GM12878 (cell line): ENCODE measurements around the gene THAP4. TPM values are rescaled to one million over a fixed set of nuclear protein-coding genes. Genes with fewer than 3 reads are reported as not detected.

Experiments used
- ATAC-seq: fragments of 200-7000 bp; cut with Tn5 transposase; 3 replicates; pipeline ENCODE4 v1.9.1; 2020; ENCODE audit warnings: mild to moderate bottlenecking, moderate library complexity
- BruUV-seq: library from RNA; stranded (reverse); fragments of 400-500 nt; replicated peaks from 2 replicates; lab custom pipeline; 2021; lab: Mats Ljungman, UMichigan
- CTCF ChIA-PET: fragments of 300-600 bp; sonication (Branson Sonifier 250); formaldehyde crosslinking; extraction: SDS; loops from one replicate; lab custom pipeline; 2021; ENCODE audit warnings: inconsistent platforms; lab: Yijun Ruan, JAX
- POLR2A ChIA-PET: fragments of 350-600 bp; formaldehyde crosslinking; extraction: SDS; loops from one replicate; lab custom pipeline; 2021; ENCODE audit warnings: inconsistent platforms; lab: Charles Lee
- RAD21 ChIA-PET: fragments of 300-600 bp; sonication (Branson Sonifier 250); formaldehyde crosslinking; loops from one replicate; lab custom pipeline; 2023; ENCODE audit warnings: antibody characterized with exemption; ENCODE audit not compliant: unreplicated experiment; lab: Charles Lee
- SMC1A ChIA-PET: fragments of 300-600 bp; sonication (Branson Sonifier 250); formaldehyde crosslinking; loops from one replicate; lab custom pipeline; 2023; ENCODE audit not compliant: unreplicated experiment, uncharacterized antibody; lab: Charles Lee
- DNase-seq: peaks from one replicate; pipeline ENCODE4 v3.0.0-alpha.2; 2011; ENCODE audit warnings: low read depth, low spot score
- FAIRE-seq: peaks from 3 replicates; lab custom pipeline; 2011; peaks lifted over from hg19 to GRCh38; lab: Jason Lieb, UNC
- H2AFZ ChIP-seq: 2 replicates; pipeline ENCODE4 v1.6.0; 2011; ENCODE audit warnings: low read depth, low read length, control low read depth; ENCODE audit not compliant: control insufficient read depth
- H3K27ac ChIP-seq: 2 replicates; pipeline ENCODE4 v1.5.1; 2011; ENCODE audit warnings: control low read depth; ENCODE audit not compliant: control insufficient read depth, insufficient read depth
- H3K27me3 ChIP-seq, 2 experiments: replicated peaks in 1 of 2; 2 replicates each; pipeline versions ENCODE4 v1.6.0 to v1.6.1; 2011; ENCODE audit warnings: low read length in 1 of 2; ENCODE audit not compliant: control insufficient read depth in 2 of 2, insufficient read depth in 2 of 2
- H3K36me3 ChIP-seq, 2 experiments: 2 replicates each; pipeline ENCODE4 v1.5.1; 2011; ENCODE audit warnings: low read length in 1 of 2; ENCODE audit not compliant: control insufficient read depth in 2 of 2, insufficient read depth in 2 of 2
- H3K4me1 ChIP-seq: 2 replicates; pipeline ENCODE4 v1.6.1; 2011; ENCODE audit warnings: mild to moderate bottlenecking, low read length, moderate library complexity, mixed read lengths; ENCODE audit not compliant: control insufficient read depth, insufficient read depth
- H3K4me2 ChIP-seq: 2 replicates; pipeline ENCODE4 v1.6.0; 2011; ENCODE audit warnings: control low read depth; ENCODE audit not compliant: control insufficient read depth, insufficient read depth
- H3K4me3 ChIP-seq: fragments of 200-600 bp; sonication (generic); 2 replicates; pipeline ENCODE4 v1.5.1; 2016
- H3K79me2 ChIP-seq: 2 replicates; pipeline ENCODE4 v1.6.0; 2011; ENCODE audit warnings: low read length; ENCODE audit not compliant: control insufficient read depth, insufficient read depth
- H3K9ac ChIP-seq: 2 replicates; pipeline ENCODE4 v1.8.0; 2011; ENCODE audit warnings: low read length, control low read depth, mixed read lengths; ENCODE audit not compliant: control insufficient read depth, insufficient read depth
- H3K9me3 ChIP-seq: replicated peaks from 3 replicates; pipeline ENCODE4 v1.5.1; 2011; ENCODE audit warnings: mild to moderate bottlenecking, low read length; ENCODE audit not compliant: control insufficient read depth, insufficient read depth
- H4K20me1 ChIP-seq: 2 replicates; pipeline ENCODE4 v1.6.0; 2011; ENCODE audit not compliant: control insufficient read depth, insufficient read depth
- CEBPZ ChIP-seq: fragments of 150-350 bp; IDR thresholded peaks from 2 replicates; pipeline ENCODE4 v1.6.1; 2016; ENCODE audit warnings: low read depth, low read length
- CTCF ChIP-seq, 3 experiments: IDR thresholded peaks in 2 of 3; conservative IDR thresholded peaks in 1 of 3; 2 replicates each; pipeline ENCODE4 v1.5.1; 2011; ENCODE audit warnings: low read depth in 3 of 3, low read length in 3 of 3, mild to moderate bottlenecking in 3 of 3, control low read depth in 2 of 3, moderate library complexity in 2 of 3, inconsistent platforms in 1 of 3, mixed read lengths in 1 of 3; ENCODE audit not compliant: control insufficient read depth in 2 of 3, insufficient read depth in 1 of 3; ENCODE audit errors: extremely low read depth in 1 of 3
- CUX1 ChIP-seq: IDR thresholded peaks from 2 replicates; pipeline ENCODE4 v1.6.1; 2012; ENCODE audit warnings: improper control_type of control experiment, low read depth, low read length; ENCODE audit not compliant: insufficient replicate concordance
- IRF4 ChIP-seq: IDR thresholded peaks from 2 replicates; pipeline ENCODE4 v1.6.1; 2011; ENCODE audit warnings: low read depth, low read length
- JUND ChIP-seq: IDR thresholded peaks from 2 replicates; pipeline ENCODE4 v1.6.1; 2012; ENCODE audit warnings: low read depth, mild to moderate bottlenecking, low read length, improper control_type of control experiment, moderate library complexity
- MLLT1 ChIP-seq: fragments of 450-650 bp; IDR thresholded peaks from 2 replicates; pipeline ENCODE4 v1.6.1; 2016; ENCODE audit warnings: mild to moderate bottlenecking
- NR2C1 ChIP-seq: fragments of 450-650 bp; IDR thresholded peaks from 2 replicates; pipeline ENCODE4 v1.6.1; 2017; ENCODE audit warnings: antibody characterized with exemption, mild to moderate bottlenecking, moderate library complexity
- NR2F1 ChIP-seq: fragments of 450-650 bp; conservative IDR thresholded peaks from 2 replicates; pipeline ENCODE4 v1.6.1; 2017; ENCODE audit warnings: mild to moderate bottlenecking
- PAX8 ChIP-seq: fragments of 450-650 bp; IDR thresholded peaks from 2 replicates; pipeline ENCODE4 v1.6.1; 2017; ENCODE audit warnings: mild to moderate bottlenecking, moderate library complexity
- RB1 ChIP-seq: fragments of 450-650 bp; formaldehyde crosslinking; IDR thresholded peaks from 2 replicates; pipeline ENCODE4 v1.6.1; 2017; ENCODE audit warnings: mild to moderate bottlenecking, borderline replicate concordance
- RELA ChIP-seq: fragments of 450-650 bp; IDR thresholded peaks from 2 replicates; pipeline ENCODE4 v1.8.0; 2014; ENCODE audit warnings: borderline replicate concordance; ENCODE audit not compliant: partially characterized antibody
- SMAD1 ChIP-seq: fragments of 450-650 bp; IDR thresholded peaks from 2 replicates; pipeline ENCODE4 v1.6.1; 2018; ENCODE audit warnings: mild to moderate bottlenecking, low read depth; ENCODE audit not compliant: partially characterized antibody
- ZNF622 ChIP-seq: fragments of 450-650 bp; IDR thresholded peaks from 2 replicates; pipeline ENCODE4 v1.6.1; 2017; ENCODE audit warnings: mild to moderate bottlenecking, inconsistent platforms
- WGBS: methylation state at CpG from one replicate; pipeline ENCODE4 v1.1.6; 2016; ENCODE audit warnings: low lambda C conversion rate; ENCODE audit not compliant: insufficient replicate concordance, insufficient coverage; ENCODE audit errors: missing lambda C conversion rate; 5-methylcytosine and 5-hydroxymethylcytosine counted together
- in situ Hi-C: fragments of 300-500 bp; cut with MboI; formaldehyde crosslinking; loops from 9 replicates; pipeline ENCODE4 v1.14.3; 2018; ENCODE audit warnings: mixed read lengths
- intact Hi-C: fragments of 100-400 bp; cut with micrococcal nuclease; formaldehyde crosslinking; loops from one replicate; pipeline ENCODE4 v1.14.2; 2022; ENCODE audit not compliant: unreplicated experiment
- polyA plus RNA-seq, 11 experiments: library from polyadenylated mRNA; depleted of rRNA in 4 of 11; unstranded in 6 of 11; stranded (reverse) in 5 of 11; fragments of >200 nt; fragmentation: Nextera tagmentation in 4 of 11; fragmentation: Illumina TruSeq in 1 of 11; extraction: Ambion mirVana in 4 of 11; extraction: Trizol in 1 of 11; gene quantifications; 1 replicate in 1 of 11; 2 replicates in 10 of 11; pipeline versions ENCODE4 v1.2.1 to v1.2.3, GENCODE V29; 2011 to 2016; ENCODE audit warnings: inconsistent platforms in 2 of 11, missing spikeins in 2 of 11, low read depth in 1 of 11
- total RNA-seq, 4 experiments: library from RNA; depleted of rRNA in 3 of 4; stranded (reverse); fragments of >200 nt in 3 of 4; fragmentation: Illumina TruSeq in 1 of 4; extraction: Trizol in 1 of 4; gene quantifications; 2 replicates each; pipeline versions ENCODE4 v1.2.1 to v1.2.3, GENCODE V29; 2013 to 2021

THAP4 gene
- total and polyA plus RNA-seq, 10 of the 15 experiments (the other 5 are each of a cell fraction or from before 2014, with no cell fraction given), result 12.9 to 67.7 (median 44.5) TPM

GRCh38 chr2:241555711-241556110 is 81.2 kb downstream of the THAP4 start:
- Histone ChIP-seq H3K9ac (no peak overlapping the region), H2AFZ (no peak overlapping the region), H3K79me2 (no peaks in the 10 kb centered on the region), H3K27ac (no peak overlapping the region), H3K4me3 (no peak overlapping the region), H3K4me1 (no peaks in the 10 kb centered on the region), H3K27me3 (no peaks in the 10 kb centered on the region; a peak in 2 of 4 replicates), H3K9me3 (no peaks in the 10 kb centered on the region; the same call in 2 of the 3 replicates), H3K36me3 (no peaks in the 10 kb centered on the region), H4K20me1 (no peaks in the 10 kb centered on the region), H3K4me2 (no peak overlapping the region)
- RAD21 ChIA-PET, result no interaction called here
- no peak for DNase-seq
- POLR2A ChIA-PET, result no interaction called here
- 2% methylated on average over 3 of the region's 3 CpGs for WGBS
- no peak for ATAC-seq
- in situ Hi-C loops (no loop called here), intact Hi-C loops (no loop called here)
- CTCF ChIA-PET, result no interaction called here
- SMC1A ChIA-PET, result no interaction called here
- no peak for FAIRE-seq
- no TSS peak for BruUV-seq
- TF ChIP-seq CTCF (IDR thresholded peaks at IDR 0.05 in 2 of 3, conservative IDR thresholded peaks at IDR 0.05 in 1 of 3; ENCODE audit: control insufficient read depth in 2 of 3, extremely low read depth in 1 of 3, insufficient read depth in 1 of 3, low read depth in 3 of 3, low read length in 3 of 3) (no peak), MLLT1 (no peak), NR2F1 (no peak), ZNF622 (no peak), RELA (no peak), PAX8 (no peak), NR2C1 (no peak), RB1 (no peak), JUND (no peak), IRF4 (no peak), SMAD1 (no peak), CEBPZ (no peak), CUX1 (no peak)
